ENCODE results near the gene GPR26.
"Not testable (repeated sequence)": the region's sequence is repeated elsewhere in the genome, so short reads cannot be mapped to it uniquely, and the experiment has no call there.

The GPR26 gene

DNA sequence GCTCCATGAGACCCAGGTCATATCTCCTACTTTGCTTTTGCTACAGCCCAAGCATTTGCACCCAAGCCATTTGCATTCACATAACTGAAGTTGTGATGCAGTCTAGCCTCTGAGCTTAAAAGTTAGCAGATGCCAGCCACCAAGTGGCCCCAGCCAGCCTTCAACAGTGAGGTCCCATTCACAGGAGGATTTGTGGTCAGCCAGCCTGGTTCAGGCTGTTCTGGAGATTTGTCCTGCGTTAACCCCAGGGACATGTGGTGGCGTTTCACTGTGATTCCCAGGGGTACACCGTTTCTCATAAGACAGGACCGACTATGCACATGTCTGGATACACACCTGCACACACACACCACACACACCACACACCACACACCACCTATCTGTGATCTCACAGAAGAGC is 51.2 kb downstream of the GPR26 start:
- DNase-seq, result no peak

GRCh38 chr10:123718544-123719060 is 52.4 kb downstream of the GPR26 start:
- DNase-seq, result no peak

DNA sequence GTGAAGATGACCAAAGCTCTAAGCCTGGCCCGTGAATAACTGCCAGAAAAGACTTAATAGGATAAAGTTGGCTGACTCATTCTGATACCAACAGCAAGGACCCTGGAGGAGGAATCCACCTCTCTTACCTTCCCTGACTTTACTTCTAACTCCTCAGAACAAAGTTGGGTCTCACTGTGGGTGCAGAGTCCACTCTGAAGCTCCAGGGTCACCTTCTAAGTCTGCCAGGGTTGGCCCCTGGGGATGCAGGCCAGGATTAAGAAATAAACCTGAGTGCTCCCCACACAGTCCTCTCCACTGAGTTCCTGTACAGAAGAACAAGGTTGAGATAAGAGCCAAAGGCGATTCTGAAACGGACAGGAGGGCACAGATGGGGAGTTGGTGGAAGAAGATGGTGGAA is 54.4 kb downstream of the GPR26 start:
- no peak for DNase-seq

DNA sequence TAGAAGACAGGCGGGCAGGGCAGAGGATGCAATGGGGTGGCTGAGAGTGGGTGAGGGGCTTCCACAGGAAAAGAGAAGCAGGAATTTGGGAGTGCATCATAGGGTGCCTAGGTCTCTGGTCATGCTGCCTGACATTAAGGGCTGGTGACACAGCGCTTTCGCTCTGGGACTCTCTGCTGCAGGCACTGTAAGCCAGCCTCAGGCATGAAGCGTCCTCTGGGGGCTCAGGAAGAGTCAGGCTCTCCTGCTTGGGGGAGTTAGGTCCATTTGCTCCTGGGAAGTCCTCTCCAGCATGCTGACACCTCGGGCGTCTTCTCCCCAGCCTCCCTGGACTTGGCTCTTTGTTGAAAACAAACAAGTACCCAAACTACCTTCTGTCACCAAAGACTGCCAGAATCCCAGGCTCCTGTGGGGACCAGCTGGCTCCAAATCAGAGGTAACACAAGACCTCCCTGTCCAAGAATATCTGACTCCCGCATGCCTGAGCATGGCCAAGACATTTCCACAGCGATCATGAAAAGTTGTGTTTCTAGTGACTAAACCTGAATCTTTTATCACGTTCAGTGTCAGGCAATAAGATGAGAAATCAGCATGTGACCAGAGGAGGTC is 55.4 kb downstream of the GPR26 start:
- DNase-seq, result no peak

- DNase-seq, result no peak
Measured at GRCh38 chr10:123722351-123722750, 56.2 kb downstream of the GPR26 start.

GRCh38 chr10:123724747-123725146 is 58.6 kb downstream of the GPR26 start:
- DNase-seq, result no peak

- no peak for DNase-seq
Measured at GRCh38 chr10:123726381-123726780, 60.2 kb downstream of the GPR26 start.

DNA sequence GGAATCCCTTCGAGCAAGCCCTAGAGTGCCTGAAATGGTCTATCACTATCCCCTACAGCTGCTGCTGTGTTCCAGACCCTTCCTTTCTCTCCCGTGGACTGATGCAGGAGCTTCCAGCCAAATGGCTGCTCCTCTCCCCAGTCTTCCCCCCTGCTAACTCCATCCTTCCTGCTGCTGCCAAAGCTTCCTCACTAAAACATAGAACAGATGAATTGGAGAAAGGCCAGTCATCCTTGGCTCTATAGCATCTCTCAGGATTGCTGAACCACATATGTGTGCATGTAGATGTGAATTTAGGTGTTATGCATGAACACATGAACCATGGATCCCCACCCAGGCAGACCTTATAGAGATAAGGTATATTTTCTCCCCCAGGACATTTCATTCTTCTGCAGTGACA is 60.7 kb downstream of the GPR26 start:
- DNase-seq, result no peak

DNA sequence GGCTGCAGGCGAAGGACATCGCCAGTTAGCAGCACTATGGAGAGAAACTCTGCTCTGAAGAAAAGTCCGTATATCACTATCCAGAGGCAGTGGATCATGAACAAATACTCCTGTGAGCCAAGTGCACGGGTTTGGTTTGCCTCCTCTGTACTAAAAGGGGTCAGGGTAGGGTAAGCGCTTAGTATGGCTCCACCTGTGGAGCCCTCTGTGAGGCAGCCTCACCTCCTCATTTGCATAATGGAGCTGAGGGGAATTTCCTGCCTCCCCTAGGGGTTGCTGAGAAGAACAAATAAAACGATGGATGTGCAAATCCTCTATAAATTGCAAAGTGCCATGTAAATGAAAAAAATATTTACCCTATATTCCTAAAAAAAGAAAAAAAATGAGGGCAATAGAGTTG is 63.4 kb downstream of the GPR26 start:
- DNase-seq, result no peak

DNA sequence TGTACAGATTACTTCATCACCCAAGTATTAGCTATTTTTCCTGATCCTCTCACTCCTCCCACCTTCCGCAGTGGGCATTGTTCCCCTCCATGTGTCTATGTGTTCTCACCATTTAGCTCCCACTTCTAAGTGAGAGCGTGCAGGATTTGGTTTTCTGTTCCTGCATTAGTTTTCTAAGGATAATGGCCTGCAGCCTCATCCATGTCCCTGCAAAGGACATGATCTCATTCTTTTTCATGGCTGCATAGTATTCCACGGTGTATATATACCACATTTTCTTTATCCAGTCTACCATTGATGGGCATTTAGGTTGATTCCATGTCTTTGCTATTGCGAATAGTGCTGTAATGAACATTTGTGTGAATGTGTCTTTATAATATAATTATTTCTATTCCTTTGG is 70.8 kb downstream of the GPR26 start:
- not testable (repeated sequence) for DNase-seq

DNA sequence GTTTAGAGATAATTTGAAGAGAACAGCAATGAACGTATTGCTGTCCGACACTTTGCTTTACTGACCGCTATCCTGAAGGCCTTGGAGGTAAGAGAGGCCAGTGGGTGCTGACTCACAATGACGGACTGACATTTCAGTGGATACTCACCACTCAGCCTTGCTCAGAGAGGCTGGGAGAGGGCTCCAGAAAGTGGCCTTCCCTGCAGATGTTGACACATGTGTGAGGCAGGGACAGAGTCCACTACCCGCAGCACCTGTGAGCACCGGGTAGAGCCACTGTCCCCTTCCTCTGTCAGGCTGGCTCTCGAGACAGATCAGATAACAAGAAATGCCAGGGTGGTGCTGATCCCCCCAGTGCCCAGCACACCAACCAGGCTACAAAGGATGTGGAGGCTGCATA is 75.0 kb downstream of the GPR26 start:
- DNase-seq, result no peak

DNA sequence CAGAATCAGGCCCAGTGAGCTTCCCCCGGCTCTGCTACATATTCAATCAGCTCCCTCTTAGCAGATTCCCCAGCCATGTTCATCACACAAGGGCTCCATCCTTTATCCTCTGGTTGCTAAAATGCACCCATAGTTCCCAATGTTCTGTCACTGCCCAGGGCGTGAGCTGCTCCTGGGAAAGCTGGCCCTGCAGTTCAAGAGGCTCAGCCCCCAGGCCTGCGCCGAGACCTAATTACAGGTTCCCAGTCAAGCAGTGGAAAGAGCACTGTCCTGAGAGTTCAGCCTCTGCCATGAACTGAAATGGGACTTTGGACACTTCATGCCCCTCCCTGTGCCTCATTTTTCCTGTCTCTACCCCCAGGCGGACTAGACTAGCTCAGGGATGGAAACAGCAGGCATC is 75.6 kb downstream of the GPR26 start:
- no peak for DNase-seq

DNA sequence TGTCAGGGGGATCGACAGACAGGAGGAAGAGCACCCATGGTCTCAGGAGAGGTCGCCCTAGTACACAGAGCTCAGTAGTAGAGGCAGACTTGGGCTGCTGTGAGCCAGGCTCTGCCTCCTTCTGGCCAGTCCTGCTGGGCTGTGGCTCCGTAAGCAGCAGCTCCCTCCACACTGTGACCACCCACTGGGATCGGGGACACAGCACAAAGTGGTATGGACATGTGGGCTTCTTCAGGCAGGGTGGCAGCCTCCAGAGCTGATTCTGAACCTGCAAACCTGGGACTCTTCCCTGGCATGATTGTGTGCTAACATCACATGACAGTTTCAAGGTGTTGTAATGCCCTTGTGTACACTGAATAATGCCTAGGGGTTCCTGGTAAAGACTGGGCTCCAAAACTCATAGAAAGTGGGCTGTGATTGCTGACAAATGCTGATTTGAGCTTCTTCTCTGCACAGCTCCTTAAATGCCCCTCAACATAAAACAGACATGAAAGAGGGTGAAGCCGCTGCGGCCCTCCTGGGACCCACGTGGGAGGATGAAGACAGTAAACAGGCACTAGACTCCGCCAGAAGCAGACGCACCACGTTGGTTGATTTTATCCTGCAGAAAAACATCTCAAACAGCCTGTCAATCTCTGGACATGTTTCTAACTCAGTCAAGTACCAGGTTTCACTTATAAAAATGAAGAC is 76.7 kb downstream of the GPR26 start:
- DNase-seq, result no peak

- DNase-seq, result no peak
Measured at GRCh38 chr10:123743441-123744223, 77.5 kb downstream of the GPR26 start.

DNA sequence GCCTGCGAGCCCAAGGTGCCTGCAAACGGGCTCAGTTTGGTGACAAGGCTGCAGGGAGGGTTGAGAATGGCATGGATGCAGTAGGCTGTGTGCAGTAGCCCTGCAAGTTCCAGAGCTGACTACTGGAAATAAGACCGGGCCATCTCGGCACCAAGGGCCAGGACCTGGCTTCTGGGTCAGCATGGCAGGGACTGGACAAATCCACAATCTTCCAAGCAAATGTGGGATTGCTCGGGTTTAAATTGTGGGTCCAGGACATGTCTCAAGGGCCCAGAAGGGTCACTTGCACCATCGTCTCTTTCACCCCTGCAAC is 78.0 kb downstream of the GPR26 start:
- no peak for DNase-seq

Data from DMS 273 treated with DMSO at 0.1 percent for 48 hours (cell line).